K562 (cell line): Measurements from ENCODE around the gene GABRA4. TPM values are rescaled to one million over a fixed set of nuclear protein-coding genes. Genes with fewer than 3 reads are reported as not detected.

Experiments
- CC2D1A ChIP-seq: fragments of 450-650 bp; IDR thresholded peaks from 2 replicates; pipeline ENCODE4 v1.6.1; 2017; ENCODE audit warnings: mild to moderate bottlenecking
- ETS1 ChIP-seq: conservative IDR thresholded peaks from 2 replicates; pipeline ENCODE4 v1.6.1; 2011; ENCODE audit warnings: low read depth, mild to moderate bottlenecking, low read length; ENCODE audit not compliant: control insufficient read depth
- GATA2 ChIP-seq: sonication (generic); formaldehyde crosslinking; IDR thresholded peaks from 2 replicates; pipeline ENCODE4 v1.4.0; 2020; ENCODE audit warnings: mild to moderate bottlenecking, missing genetic modification reagents
- HOMEZ ChIP-seq: fragments of 250-450 bp; sonication (Bioruptor Pico); IDR thresholded peaks from 2 replicates; pipeline ENCODE4 v1.4.0; 2020; ENCODE audit warnings: mild to moderate bottlenecking, moderate library complexity
- JUND ChIP-seq, 2 experiments: IDR thresholded peaks; 2 replicates in 1 of 2; 3 replicates in 1 of 2; pipeline ENCODE4 v1.6.1; 2011; ENCODE audit warnings: borderline replicate concordance in 2 of 2, low read depth in 2 of 2, low read length in 2 of 2, improper control_type of control experiment in 1 of 2, missing biosample characterization in 1 of 2, missing genetic modification characterization in 1 of 2, missing genetic modification reagents in 1 of 2
- KAT8 ChIP-seq: fragments of 450-650 bp; IDR thresholded peaks from 2 replicates; pipeline ENCODE4 v1.6.1; 2016; ENCODE audit warnings: low read depth, mild to moderate bottlenecking
- SNIP1 ChIP-seq: fragments of 450-650 bp; IDR thresholded peaks from 2 replicates; pipeline ENCODE4 v1.7.1; 2017; ENCODE audit warnings: low read depth, mild to moderate bottlenecking
- TGIF2 ChIP-seq: sonication (generic); formaldehyde crosslinking; IDR thresholded peaks from 2 replicates; pipeline ENCODE4 v1.8.1; 2022; ENCODE audit warnings: mild to moderate bottlenecking, missing genetic modification reagents, moderate library complexity
- U2AF1 ChIP-seq: fragments of 200-400 bp; formaldehyde crosslinking; optimal IDR thresholded peaks from 2 replicates; pipeline ENCODE3; 2017; ENCODE audit warnings: mild to moderate bottlenecking, low read depth, low read length, moderate library complexity
- XRCC3 ChIP-seq: fragments of 450-650 bp; IDR thresholded peaks from 2 replicates; pipeline ENCODE4 v1.6.1; 2017; ENCODE audit warnings: mild to moderate bottlenecking, moderate library complexity
- ZNF12 ChIP-seq: sonication (generic); formaldehyde crosslinking; IDR thresholded peaks from 2 replicates; pipeline ENCODE4 v1.4.0; 2020; ENCODE audit warnings: mild to moderate bottlenecking, missing genetic modification reagents
- ZNF584 ChIP-seq: fragments of 200-800 bp; sonication (Bioruptor generic); IDR thresholded peaks from 2 replicates; pipeline ENCODE4 v1.6.1; 2016; ENCODE audit warnings: low read depth, mild to moderate bottlenecking, missing genetic modification characterization, missing compliant biosample characterization
- ZSCAN29 ChIP-seq: fragments of 450-650 bp; IDR thresholded peaks from 2 replicates; pipeline ENCODE4 v1.6.1; 2017
- polyA plus RNA-seq, 8 experiments: library from polyadenylated mRNA; depleted of rRNA in 4 of 8; stranded (reverse) in 5 of 8; unstranded in 3 of 8; fragments of >200 nt; fragmentation: Nextera tagmentation in 2 of 8; fragmentation: Illumina TruSeq in 1 of 8; extraction: Ambion mirVana in 2 of 8; extraction: Trizol in 1 of 8; gene quantifications; 2 replicates each; pipeline versions ENCODE4 v1.2.1 to v1.2.3, GENCODE V29; 2011 to 2014; ENCODE audit warnings: inconsistent platforms in 1 of 8, missing spikeins in 1 of 8
- total RNA-seq, 7 experiments: library from RNA; depleted of rRNA in 6 of 7; stranded (reverse); fragments of >200 nt in 6 of 7; fragmentation: Illumina TruSeq in 2 of 7; extraction: Trizol in 2 of 7; gene quantifications; 2 replicates each; pipeline versions ENCODE4 v1.2.1 to v1.2.3, GENCODE V29; 2011 to 2021; ENCODE audit warnings: low replicate concordance in 1 of 7
- TF ChIP-seq, protein P1 (sequence below): fragments of 450-650 bp; IDR thresholded peaks from 2 replicates; pipeline ENCODE4 v1.6.1; 2017; ENCODE audit warnings: antibody characterized with exemption

Gene GABRA4
- total and polyA plus RNA-seq, 9 of the 15 experiments (the other 6 are each of a cell fraction or from before 2014, with no cell fraction given), result not detected

DNA sequence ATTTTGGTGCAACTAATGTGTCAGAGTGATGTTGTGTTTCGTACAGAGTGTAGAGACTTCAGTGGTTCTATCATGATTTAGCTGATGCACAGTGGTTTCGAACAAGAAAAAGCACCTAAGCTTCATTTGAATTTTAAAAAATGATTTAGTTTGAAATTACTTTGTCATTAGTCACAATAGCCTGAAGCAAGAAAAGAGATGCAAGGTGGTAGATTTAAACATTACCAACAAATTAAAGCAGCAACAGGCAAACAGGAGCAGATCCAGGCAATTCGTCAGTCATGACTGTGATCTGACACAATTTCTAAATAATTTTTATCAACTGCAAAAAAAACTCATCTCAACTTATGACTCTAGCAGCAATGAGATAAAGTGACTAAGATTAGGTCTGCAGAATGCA lies 59.7 kb downstream of the GABRA4 start (continued):
- TF ChIP-seq HOMEZ (CRISPR knock-in tag), result no peak
- TF ChIP-seq GATA2 (CRISPR knock-in tag), result no peak
- TF ChIP-seq ETS1, result no peak
- TF ChIP-seq, protein P1, sequence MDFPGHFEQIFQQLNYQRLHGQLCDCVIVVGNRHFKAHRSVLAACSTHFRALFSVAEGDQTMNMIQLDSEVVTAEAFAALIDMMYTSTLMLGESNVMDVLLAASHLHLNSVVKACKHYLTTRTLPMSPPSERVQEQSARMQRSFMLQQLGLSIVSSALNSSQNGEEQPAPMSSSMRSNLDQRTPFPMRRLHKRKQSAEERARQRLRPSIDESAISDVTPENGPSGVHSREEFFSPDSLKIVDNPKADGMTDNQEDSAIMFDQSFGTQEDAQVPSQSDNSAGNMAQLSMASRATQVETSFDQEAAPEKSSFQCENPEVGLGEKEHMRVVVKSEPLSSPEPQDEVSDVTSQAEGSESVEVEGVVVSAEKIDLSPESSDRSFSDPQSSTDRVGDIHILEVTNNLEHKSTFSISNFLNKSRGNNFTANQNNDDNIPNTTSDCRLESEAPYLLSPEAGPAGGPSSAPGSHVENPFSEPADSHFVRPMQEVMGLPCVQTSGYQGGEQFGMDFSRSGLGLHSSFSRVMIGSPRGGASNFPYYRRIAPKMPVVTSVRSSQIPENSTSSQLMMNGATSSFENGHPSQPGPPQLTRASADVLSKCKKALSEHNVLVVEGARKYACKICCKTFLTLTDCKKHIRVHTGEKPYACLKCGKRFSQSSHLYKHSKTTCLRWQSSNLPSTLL, result no peak
- TF ChIP-seq ZNF12 (CRISPR knock-in tag), result no peak
- TF ChIP-seq JUND (IDR thresholded peaks at IDR 0.05; ENCODE audit: borderline replicate concordance, low read depth, low read length), result no peak
- TF ChIP-seq JUND (tag; IDR thresholded peaks at IDR 0.05; ENCODE audit: borderline replicate concordance, low read depth, low read length), result no peak
- TF ChIP-seq ZSCAN29, result no peak
- TF ChIP-seq U2AF1, result no peak
- no peak for TF ChIP-seq XRCC3
- TF ChIP-seq TGIF2 (CRISPR knock-in tag), result no peak
- no peak for TF ChIP-seq SNIP1
- no peak for TF ChIP-seq ZNF584 (CRISPR knock-in tag)
- TF ChIP-seq KAT8, result no peak
- TF ChIP-seq CC2D1A, result no peak
- TF ChIP-seq, all 486 proteins: peak for 0
